GM19043 (cell line): ENCODE measurements around the gene BCL11A.
A peak's percentile ranks its signal among the peaks of the same experiment; 100 is the strongest.

Experiments
- ATAC-seq: cut with Tn5 transposase; IDR thresholded peaks from one replicate; pipeline ENCODE4 v1.9.1; 2021; ENCODE audit warnings: low read depth; ENCODE audit not compliant: unreplicated experiment

BCL11A gene

DNA sequence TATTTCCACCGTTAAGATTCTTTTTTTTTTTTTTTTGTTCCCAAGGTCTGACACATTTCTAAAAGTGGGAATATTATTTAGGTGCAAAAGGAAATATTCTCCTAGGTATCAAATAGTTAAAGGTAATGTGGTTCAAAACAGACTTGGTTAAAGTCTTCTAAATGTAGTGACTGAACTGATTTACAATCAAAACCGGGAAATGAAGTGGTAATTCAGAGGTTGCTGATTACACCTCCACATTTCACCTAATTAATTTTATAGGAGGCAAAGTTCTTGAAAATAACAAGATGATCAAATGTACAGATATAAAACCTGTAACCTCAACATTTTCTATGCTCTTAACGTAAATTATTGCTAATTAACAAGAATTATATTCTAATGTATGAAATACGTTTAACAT lies 5.1 kb downstream of the BCL11A start:
- ATAC-seq: no peak

GRCh38 chr2:60547841-60548240 lies 5.6 kb downstream of the BCL11A start:
- ATAC-seq: no peak

- no peak for ATAC-seq
These were observed 6.6 kb downstream of the BCL11A start for GRCh38 chr2:60546756-60547420.

- no peak for ATAC-seq
These were observed 8.4 kb downstream of the BCL11A start for GRCh38 chr2:60544954-60545560.

DNA sequence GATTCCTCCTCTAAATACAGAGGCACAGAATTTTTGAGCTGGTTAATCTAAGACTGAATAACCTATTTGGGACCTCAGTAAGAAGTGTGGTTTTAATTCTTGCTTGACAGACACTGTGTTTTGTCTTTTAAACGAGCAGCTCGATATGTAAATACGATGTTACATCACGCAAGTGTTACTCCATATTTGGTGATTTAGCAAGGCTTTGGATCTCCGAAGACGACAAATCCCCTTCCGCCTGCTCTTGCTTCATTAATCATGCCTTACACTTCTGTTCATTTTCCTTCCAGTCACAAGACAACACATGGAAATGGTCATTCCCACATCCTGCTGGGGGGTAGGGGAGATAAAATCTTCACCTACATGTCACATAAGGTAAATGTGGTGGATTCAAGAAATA lies 9.4 kb downstream of the BCL11A start:
- ATAC-seq: no peak

GRCh38 chr2:60541056-60541651 lies 12.3 kb downstream of the BCL11A start:
- ATAC-seq: no peak

- ATAC-seq: no peak
These were observed 13.4 kb downstream of the BCL11A start for GRCh38 chr2:60540074-60540473.

GRCh38 chr2:60539140-60539539 lies 14.3 kb downstream of the BCL11A start:
- no peak for ATAC-seq

- no peak for ATAC-seq
These were observed 15.4 kb downstream of the BCL11A start for GRCh38 chr2:60538101-60538500.

- ATAC-seq: no peak
These were observed 16.7 kb downstream of the BCL11A start for GRCh38 chr2:60536746-60537145.

- peak; percentile 64 for ATAC-seq
These were observed 17.7 kb downstream of the BCL11A start for GRCh38 chr2:60535685-60536312.

DNA sequence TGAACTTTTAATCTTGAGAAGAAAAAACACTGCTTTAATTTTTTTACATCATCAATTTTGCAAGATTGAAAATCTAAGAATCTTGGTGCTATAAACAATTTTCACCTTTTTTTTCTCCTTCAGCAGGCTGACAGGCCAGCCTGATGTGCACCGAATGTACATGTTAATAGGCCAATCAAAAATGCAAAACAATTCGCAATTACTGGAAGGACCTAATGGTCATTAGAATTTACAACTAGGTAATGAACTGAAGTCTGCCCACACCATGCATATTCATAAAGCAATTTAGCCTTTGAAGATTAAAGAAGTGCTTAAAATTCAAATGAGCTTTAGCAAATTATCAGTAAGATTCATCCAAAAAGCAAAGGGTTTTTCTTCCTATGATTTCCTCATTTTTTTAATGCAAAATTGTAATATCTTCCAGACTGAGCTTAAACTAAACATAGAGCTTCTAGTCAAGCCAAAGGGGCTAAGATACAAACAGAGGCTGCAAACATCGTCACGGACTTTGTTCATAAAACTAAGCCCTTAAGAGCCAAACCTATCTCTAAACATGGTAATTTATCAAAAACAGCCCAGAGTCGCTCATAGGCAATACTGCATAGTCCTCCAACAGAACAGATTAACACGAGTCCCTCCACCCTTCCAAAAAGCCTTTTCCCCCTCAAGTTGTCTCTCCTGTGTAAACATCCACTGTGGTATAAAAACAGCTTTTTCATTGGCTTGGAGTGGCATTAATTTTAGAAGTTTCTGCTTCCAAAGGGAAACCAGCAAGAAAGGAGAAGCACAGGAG lies 18.4 kb downstream of the BCL11A start:
- ATAC-seq: no peak

GRCh38 chr2:60534052-60534685 lies 19.3 kb downstream of the BCL11A start:
- no peak for ATAC-seq

- ATAC-seq: no peak
These were observed 20.1 kb downstream of the BCL11A start for GRCh38 chr2:60533101-60534051.

DNA sequence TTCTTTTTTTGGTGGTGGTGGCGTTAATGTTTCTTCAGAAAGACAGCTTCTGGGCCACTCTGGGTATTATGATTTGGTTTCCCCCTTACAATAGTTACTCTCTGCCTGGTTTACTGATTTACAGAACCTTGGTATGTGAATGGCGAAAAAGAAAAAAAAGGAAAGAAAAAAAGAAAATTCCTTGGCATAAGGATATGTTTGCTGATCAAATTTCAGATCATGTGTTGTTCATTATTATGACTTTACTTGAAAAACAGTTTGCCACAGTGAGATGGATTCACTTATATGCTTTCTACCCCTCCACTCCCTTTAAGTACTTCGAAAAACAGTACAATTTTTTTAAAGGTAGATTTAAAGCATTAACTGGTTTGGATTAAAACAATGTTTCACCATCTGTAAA lies 21.0 kb downstream of the BCL11A start:
- no peak for ATAC-seq

DNA sequence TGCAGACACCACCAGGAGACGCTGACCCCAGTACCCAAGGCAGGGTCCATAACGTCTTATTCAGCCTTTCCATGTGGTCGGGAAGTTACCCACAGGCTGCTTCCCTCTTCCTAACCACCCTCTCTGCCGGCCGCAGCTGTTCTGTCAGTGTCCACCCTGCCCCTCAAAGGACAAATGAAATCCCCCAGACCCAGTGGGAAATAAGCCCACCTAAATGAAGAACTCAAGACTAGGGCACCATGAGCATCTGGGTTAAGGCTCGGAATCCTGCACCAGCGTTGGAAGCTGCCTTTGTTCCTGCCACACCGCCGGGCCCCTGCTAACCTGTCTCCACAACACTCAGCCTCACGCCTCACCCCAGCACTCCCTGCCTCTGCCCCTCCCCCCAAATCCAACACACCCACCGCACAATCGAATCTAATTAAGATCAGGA lies 21.7 kb downstream of the BCL11A start:
- no peak for ATAC-seq

- peak; percentile 71 for ATAC-seq
These were observed 22.7 kb downstream of the BCL11A start for GRCh38 chr2:60530660-60531281.

GRCh38 chr2:60529785-60530627 lies 23.4 kb downstream of the BCL11A start:
- peak; percentile 3 for ATAC-seq
